ENCODE results near the gene STAG3.
"Not testable (repeated sequence)": the region's sequence is repeated elsewhere in the genome, so short reads cannot be mapped to it uniquely, and the experiment has no call there.

DNA sequence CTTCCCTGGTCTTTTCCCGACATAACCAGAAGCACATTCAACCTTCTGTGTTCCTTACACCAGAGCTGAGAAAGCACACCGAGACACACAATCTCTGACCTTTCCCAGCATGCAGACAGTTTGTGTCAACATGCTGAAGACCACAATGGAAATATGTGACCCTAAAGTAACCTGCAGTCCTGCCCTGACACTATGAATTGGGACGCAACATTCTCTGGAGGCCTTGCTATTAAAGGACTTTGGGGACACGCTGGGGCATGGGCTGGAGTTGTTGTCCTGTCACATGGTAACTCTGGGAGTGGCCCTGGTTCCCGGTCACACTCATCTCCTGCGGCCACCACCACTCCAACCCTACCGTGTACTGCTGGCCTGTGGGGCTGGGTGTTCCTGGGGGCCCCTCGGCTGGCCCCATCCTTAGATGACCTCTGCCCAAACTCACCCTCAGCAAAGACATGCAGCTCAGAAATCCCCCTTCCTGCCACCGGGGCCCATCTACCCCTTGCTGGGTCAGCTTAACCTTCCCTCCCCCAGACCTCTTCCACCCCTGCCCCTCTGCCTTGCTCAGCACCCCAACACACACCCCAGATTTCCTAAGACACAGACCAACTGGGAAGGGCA is 67.4 kb downstream of the STAG3 start:
- TF ChIP-seq, protein P1, sequence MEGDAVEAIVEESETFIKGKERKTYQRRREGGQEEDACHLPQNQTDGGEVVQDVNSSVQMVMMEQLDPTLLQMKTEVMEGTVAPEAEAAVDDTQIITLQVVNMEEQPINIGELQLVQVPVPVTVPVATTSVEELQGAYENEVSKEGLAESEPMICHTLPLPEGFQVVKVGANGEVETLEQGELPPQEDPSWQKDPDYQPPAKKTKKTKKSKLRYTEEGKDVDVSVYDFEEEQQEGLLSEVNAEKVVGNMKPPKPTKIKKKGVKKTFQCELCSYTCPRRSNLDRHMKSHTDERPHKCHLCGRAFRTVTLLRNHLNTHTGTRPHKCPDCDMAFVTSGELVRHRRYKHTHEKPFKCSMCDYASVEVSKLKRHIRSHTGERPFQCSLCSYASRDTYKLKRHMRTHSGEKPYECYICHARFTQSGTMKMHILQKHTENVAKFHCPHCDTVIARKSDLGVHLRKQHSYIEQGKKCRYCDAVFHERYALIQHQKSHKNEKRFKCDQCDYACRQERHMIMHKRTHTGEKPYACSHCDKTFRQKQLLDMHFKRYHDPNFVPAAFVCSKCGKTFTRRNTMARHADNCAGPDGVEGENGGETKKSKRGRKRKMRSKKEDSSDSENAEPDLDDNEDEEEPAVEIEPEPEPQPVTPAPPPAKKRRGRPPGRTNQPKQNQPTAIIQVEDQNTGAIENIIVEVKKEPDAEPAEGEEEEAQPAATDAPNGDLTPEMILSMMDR (IDR thresholded peaks at IDR 0.05; ENCODE audit: low read depth, low read length), result not testable (repeated sequence)
- not testable (repeated sequence) for TF ChIP-seq EZH2phosphoT487 (IDR thresholded peaks at IDR 0.05; ENCODE audit: low read depth)

Data from OCI-LY3 (cell line).